ENCODE results near the gene PLCXD3.

GRCh38 chr5:41465493-41466171 is 44.8 kb downstream of the PLCXD3 start:
- TF ChIP-seq CTCF (IDR thresholded peaks at IDR 0.05 in 8 of 11, conservative IDR thresholded peaks at IDR 0.05 in 3 of 11) (no peak), POLR2A (IDR thresholded peaks at IDR 0.05) (no peak), POLR2AphosphoS5 (IDR thresholded peaks at IDR 0.05) (no peak)

Data from spleen (tissue), 7 donors.